ENCODE measurements around the gene PRICKLE4. TPM values are rescaled to one million over a fixed set of nuclear protein-coding genes. Genes with fewer than 3 reads are reported as not detected.

Gene PRICKLE4
- total and polyA plus RNA-seq, 2 of the 13 experiments (the other 11 are each of a cell fraction or from before 2014, with no cell fraction given) = 0.92 to 1.2 TPM

DNA sequence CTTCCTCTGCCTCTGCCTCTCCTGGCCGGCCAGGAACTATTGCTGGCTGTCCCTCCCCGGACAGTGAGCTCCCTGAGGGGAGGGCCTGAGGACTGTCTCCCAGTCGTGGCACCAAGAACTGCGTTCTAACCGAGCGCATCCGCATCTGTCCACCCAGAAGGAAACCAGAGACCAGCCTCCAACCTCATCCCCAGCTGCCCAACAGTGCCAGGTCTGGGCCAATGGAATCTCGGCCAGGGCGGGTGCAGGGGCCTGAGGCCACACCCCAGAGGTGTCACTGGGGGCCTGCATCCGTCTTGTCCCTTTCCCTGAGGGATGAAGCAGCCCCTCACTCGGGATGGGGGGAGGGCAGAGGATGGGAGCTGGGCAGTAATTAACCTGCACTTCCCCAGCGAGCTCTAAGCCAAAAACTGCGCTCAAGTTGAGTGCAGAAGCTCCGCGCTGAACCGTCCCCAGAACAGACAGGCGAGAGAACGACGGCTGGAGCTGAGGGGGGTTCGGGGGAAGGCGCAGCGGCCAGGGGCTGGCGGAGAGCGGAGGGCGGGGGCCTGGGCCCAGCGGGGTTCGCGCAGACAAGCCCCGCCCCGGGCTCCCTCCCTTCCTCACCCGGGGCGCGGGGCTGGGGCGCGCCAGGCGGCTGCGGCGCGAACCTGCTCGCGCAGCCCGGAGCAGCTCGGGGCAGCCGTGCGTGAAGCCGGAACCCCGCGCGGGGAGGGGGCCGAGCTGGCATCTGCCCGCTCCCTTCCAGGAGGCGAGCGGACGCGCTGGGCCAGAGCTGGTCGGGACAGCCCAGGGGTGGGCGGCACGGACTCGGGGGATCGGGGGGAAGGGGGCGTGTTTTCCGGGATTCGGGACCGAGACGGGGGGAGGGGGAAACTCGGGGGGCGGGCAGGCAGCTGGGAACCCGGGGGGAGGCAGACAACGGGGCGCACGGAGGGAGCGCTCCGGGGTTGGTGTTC is 46.6 kb upstream of the PRICKLE4 start (continued):
- TF ChIP-seq, protein P1, sequence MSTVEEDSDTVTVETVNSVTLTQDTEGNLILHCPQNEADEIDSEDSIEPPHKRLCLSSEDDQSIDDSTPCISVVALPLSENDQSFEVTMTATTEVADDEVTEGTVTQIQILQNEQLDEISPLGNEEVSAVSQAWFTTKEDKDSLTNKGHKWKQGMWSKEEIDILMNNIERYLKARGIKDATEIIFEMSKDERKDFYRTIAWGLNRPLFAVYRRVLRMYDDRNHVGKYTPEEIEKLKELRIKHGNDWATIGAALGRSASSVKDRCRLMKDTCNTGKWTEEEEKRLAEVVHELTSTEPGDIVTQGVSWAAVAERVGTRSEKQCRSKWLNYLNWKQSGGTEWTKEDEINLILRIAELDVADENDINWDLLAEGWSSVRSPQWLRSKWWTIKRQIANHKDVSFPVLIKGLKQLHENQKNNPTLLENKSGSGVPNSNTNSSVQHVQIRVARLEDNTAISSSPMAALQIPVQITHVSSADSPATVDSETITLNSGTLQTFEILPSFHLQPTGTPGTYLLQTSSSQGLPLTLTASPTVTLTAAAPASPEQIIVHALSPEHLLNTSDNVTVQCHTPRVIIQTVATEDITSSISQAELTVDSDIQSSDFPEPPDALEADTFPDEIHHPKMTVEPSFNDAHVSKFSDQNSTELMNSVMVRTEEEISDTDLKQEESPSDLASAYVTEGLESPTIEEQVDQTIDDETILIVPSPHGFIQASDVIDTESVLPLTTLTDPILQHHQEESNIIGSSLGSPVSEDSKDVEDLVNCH (CRISPR knock-in tag; IDR thresholded peaks at IDR 0.05) = no peak
- TF ChIP-seq NFKB2 (CRISPR knock-in tag; IDR thresholded peaks at IDR 0.05; ENCODE audit: borderline replicate concordance) (0 out of 2 replicates have a peak, but pooled peaks have one; percentile 69), ZNF451 (CRISPR knock-in tag; IDR thresholded peaks at IDR 0.05) (peak; percentile 1; the same call in 1 of the 2 replicates), KLF11 (CRISPR knock-in tag; IDR thresholded peaks at IDR 0.05) (no peak), TBX2 (CRISPR knock-in tag; IDR thresholded peaks at IDR 0.05; ENCODE audit: borderline replicate concordance) (peak; percentile 74), SMC3 (IDR thresholded peaks at IDR 0.05; ENCODE audit: low read length) (no peak), SP2 (CRISPR knock-in tag; IDR thresholded peaks at IDR 0.05) (no peak), MLLT10 (CRISPR knock-in tag; IDR thresholded peaks at IDR 0.05) (no peak), HNF4A (CRISPR knock-in tag; IDR thresholded peaks at IDR 0.05) (0 out of 2 replicates have a peak, but pooled peaks have one; percentile 10), ONECUT2 (CRISPR knock-in tag; IDR thresholded peaks at IDR 0.05) (no peak), KMT2B (CRISPR knock-in tag; IDR thresholded peaks at IDR 0.05) (no peak), KDM3A (CRISPR knock-in tag; IDR thresholded peaks at IDR 0.05; ENCODE audit: low read depth) (no peak), SNAPC2 (CRISPR knock-in tag; IDR thresholded peaks at IDR 0.05) (no peak), NCOA1 (CRISPR knock-in tag; IDR thresholded peaks at IDR 0.05) (no peak)
- TF ChIP-seq, protein P2, sequence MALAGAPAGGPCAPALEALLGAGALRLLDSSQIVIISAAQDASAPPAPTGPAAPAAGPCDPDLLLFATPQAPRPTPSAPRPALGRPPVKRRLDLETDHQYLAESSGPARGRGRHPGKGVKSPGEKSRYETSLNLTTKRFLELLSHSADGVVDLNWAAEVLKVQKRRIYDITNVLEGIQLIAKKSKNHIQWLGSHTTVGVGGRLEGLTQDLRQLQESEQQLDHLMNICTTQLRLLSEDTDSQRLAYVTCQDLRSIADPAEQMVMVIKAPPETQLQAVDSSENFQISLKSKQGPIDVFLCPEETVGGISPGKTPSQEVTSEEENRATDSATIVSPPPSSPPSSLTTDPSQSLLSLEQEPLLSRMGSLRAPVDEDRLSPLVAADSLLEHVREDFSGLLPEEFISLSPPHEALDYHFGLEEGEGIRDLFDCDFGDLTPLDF (CRISPR knock-in tag; IDR thresholded peaks at IDR 0.05) = no peak
- TF ChIP-seq, protein P3, sequence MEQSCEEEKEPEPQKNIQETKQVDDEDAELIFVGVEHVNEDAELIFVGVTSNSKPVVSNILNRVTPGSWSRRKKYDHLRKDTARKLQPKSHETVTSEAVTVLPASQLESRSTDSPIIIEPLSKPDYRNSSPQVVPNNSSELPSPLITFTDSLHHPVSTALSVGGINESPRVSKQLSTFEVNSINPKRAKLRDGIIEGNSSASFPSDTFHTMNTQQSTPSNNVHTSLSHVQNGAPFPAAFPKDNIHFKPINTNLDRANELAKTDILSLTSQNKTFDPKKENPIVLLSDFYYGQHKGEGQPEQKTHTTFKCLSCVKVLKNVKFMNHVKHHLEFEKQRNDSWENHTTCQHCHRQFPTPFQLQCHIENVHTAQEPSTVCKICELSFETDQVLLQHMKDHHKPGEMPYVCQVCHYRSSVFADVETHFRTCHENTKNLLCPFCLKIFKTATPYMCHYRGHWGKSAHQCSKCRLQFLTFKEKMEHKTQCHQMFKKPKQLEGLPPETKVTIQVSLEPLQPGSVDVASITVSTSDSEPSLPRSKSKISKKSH (CRISPR knock-in tag; IDR thresholded peaks at IDR 0.05; ENCODE audit: borderline replicate concordance) = peak; percentile 80
- TF ChIP-seq, protein P4, sequence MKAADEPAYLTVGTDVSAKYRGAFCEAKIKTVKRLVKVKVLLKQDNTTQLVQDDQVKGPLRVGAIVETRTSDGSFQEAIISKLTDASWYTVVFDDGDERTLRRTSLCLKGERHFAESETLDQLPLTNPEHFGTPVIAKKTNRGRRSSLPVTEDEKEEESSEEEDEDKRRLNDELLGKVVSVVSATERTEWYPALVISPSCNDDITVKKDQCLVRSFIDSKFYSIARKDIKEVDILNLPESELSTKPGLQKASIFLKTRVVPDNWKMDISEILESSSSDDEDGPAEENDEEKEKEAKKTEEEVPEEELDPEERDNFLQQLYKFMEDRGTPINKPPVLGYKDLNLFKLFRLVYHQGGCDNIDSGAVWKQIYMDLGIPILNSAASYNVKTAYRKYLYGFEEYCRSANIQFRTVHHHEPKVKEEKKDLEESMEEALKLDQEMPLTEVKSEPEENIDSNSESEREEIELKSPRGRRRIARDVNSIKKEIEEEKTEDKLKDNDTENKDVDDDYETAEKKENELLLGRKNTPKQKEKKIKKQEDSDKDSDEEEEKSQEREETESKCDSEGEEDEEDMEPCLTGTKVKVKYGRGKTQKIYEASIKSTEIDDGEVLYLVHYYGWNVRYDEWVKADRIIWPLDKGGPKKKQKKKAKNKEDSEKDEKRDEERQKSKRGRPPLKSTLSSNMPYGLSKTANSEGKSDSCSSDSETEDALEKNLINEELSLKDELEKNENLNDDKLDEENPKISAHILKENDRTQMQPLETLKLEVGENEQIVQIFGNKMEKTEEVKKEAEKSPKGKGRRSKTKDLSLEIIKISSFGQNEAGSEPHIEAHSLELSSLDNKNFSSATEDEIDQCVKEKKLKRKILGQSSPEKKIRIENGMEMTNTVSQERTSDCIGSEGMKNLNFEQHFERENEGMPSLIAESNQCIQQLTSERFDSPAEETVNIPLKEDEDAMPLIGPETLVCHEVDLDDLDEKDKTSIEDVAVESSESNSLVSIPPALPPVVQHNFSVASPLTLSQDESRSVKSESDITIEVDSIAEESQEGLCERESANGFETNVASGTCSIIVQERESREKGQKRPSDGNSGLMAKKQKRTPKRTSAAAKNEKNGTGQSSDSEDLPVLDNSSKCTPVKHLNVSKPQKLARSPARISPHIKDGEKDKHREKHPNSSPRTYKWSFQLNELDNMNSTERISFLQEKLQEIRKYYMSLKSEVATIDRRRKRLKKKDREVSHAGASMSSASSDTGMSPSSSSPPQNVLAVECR (CRISPR knock-in tag; IDR thresholded peaks at IDR 0.05; ENCODE audit: borderline replicate concordance) = peak; percentile 25
- TF ChIP-seq, protein P5, sequence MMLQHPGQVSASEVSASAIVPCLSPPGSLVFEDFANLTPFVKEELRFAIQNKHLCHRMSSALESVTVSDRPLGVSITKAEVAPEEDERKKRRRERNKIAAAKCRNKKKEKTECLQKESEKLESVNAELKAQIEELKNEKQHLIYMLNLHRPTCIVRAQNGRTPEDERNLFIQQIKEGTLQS (CRISPR knock-in tag; IDR thresholded peaks at IDR 0.05) = no peak

All from HepG2 (cell line).